HG03575 (cell line): ENCODE results near the gene GJB2.

Experiments used
- ATAC-seq: cut with Tn5 transposase; IDR thresholded peaks from one replicate; pipeline ENCODE4 v1.9.1; 2021; ENCODE audit not compliant: unreplicated experiment, insufficient number of reproducible peaks, low FRiP score; ENCODE audit errors: extremely low read depth

The GJB2 gene

DNA sequence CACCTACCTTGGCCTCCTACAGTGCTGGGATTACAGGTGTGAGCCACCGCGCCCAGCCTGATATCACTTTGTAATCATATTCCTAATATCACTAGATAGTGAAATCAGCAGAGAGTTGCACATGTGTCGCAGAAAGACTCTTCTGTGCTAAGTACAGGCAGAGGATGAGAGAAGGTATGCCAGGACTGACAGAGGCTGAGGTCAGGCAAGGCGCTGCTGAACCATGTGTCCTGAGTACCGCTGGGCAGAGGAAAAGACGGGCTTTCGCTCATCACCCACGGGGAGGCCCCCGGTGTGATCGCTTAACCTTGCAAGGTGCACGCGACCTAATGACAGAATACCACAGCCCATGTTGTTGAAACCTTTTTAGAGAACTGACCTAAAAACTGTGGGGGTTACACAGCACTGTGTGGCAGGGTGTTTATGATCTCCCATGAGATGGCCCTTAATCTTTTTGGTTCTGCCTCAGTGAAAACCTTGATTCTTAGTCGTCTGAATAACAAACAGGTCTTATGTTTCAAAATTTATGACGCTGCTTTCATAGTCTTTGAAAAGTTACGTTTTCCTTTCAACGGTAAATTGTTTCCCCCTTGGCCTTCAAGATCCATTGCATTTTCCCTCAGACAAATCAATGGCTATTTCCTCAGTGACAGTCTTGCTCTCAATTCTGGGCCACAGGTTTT is 44.1 kb downstream of the GJB2 start:
- ATAC-seq, result no peak

DNA sequence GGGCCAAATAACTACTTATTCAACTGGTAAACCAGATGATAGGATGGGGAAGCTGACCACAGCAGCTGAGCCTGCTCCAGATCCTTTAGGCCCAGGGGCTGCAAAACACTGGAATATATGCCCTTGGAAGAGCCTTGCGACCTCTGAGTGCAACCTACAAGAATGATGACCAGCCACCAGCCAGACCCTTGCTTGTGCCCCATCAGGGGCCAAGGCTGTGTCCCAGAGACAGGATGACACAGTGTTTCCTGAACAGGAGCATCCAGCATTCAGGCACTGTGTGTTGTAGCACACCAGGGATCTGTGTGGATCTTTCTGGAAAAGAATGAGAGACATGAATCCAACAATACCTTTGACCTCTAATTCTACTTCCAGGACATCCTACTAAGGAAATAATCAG is 46.4 kb downstream of the GJB2 start:
- no peak for ATAC-seq

DNA sequence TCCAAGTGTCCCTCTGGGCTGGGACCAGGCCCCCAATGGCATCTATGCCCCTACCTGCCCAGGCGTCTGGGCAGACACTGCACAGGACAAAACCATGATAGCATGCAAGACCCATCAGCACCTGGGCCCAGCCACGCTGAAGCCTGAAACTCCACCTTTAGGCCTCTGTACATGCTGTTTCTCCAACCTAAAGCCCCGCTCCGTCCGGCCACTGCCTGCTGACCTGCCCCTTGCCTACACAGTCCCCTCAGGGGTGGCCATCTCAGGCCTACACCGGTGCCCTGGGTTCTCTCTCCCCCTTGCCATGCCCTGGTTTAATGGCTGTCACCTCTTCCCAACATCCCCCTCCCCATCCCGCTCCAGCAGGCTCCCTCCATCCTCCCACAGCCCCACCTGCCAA is 47.2 kb downstream of the GJB2 start:
- no peak for ATAC-seq

DNA sequence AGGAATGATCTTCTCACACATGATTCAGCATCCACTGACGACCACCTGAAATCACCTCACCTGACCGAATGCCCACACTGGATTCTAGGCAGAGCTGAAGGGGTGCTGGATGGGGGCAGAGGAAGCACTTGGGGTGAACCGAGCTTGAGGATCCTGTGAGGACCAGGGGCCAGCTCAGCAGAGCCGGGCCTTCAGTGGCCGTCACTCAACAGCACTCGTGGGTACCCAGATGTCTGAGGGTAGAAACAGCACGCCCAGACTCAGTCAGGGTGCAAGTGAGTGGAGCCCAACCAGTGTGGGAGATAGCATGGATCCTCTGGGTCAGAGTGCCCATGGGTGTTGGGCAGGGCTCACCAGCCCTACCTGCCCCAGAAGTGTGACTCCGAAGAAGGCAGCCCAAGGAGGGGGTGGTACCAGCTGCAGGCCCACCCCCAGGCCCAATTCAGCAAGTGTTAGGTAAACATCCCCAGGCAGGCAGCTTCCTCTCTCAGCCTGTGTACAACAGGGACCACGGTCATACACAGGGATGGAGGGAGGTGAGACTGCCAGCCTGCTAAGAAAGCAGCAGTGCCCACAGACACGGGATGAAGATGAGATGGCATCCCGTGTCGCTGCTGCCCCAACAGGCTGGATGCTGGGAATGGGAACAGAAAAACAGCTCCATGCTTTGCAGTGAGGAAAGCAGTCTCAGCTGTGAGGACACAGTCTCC is 48.4 kb downstream of the GJB2 start:
- ATAC-seq, result no peak

DNA sequence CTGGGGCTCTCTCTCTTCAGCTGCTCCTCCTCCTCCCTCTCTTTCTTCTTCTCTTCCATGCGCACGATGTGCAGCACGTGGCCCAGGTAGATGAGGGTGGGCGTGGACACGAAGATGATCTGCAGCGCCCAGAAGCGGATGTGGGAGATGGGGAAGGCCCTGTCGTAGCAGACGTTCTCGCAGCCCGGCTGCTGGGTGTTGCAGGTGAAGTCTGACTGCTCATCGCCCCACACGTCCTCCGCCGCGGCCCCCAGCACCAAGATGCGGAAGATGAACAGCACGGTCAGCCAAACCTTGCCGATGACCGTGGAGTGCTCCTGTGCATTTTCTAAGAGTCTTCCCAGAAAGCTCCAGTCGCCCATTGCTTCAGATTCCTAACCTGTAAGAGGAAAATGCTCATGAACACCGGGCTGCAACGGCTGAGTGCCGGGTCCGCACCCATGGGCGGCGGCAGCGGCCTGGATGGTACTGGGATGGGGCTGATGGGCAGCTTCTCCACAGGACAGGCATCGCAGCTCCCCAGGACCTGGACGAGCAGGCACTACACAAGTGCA is 49.7 kb downstream of the GJB2 start:
- ATAC-seq, result no peak

DNA sequence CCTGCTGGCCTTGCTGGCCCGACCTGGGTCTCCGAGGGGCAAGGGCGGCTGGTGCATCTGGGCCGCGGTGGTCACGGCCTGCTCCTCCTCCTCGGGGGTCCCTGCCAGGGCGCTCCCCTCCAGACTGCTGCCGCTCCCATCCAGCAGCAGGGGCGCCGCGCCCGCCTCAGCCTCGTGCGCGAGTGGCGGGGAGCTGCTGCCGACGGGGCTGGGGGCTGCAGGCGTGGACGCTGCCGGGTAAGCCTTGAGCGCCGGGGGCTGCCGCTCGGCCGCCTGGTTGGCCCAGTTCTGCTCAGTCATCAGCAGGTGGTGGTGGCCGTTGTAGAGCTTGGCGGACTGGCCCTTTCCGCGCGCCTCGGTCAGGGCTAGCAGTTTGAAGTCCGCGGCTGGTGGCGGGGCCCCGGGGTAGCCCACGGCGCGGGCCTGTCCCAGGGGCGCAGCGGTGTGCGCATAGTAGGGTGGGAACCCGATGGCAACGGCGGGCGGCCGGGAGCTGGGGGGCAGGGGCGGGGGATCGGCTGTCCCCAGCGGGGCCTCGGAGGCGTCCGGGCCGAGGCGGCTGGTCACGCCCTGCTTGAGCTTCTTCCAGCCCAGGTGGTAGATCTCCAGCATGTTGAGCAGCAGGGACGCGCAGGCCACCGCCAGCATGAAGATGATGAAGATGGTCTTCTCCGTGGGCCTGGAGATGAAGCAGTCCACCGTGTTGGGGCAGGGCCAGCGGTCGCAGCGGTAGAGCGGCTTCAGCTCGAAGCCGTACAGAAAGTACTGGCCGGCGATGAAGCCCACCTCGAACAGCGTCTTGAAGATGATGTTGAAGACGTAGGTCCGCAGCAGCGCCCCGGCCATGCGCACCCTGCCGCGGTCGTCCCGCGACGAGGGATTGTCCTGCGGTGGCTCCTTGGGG is 50.5 kb downstream of the GJB2 start:
- ATAC-seq, result no peak

DNA sequence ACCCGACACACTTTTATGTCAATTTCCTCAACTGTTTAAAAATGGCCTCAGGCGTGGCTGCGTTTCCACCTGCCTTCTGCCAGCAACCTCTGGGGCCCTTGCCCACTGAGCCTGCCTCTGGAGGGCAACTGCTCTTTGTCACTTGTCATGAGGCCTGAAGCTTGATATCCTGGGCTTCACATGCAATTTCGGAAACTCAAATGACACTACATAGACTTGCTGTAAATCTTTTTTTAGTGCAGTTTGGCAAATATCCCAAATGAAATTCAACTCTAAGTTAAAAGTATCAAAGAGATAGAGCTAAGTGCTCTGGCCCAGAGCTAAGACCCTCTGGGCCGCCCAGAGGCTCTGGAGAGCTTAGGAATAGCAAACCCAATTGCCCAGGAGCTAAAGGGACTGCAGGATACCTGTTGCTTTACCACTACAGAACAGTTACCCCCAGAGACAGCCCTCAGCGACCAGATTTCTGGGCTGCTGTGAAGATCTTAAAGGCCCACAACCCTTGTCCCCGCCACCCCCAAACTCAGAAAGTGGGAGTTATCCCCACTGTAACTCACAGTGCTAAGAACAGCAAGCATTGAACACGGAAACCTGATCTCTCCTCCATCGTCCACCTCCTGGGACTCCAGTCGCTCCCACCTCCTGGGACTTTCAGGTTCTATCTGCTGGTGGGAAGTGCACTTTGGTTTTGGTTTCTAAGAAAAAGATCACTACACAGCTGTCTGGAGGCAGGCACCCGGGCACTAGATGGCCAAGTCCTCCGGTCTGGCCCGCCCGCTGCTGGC is 51.3 kb downstream of the GJB2 start:
- no peak for ATAC-seq

DNA sequence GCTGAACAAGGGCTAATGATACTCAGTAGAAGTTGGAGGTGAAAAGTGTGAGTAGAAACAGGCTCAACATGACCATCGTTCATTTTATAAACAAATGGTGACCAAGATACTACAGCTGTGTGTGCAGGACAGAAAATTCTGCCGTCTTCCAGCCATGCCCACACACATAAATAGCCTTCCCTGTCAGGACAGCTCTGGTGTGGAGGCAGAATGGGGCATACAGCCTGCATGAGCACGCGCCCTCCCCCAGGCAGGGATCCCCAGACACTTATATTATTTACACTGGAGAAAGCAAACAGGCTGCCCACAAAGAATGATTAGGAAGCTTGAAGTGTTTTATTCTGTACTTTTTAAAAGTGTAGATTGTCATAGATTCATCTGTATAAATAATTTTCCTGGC is 52.3 kb downstream of the GJB2 start:
- no peak for ATAC-seq

DNA sequence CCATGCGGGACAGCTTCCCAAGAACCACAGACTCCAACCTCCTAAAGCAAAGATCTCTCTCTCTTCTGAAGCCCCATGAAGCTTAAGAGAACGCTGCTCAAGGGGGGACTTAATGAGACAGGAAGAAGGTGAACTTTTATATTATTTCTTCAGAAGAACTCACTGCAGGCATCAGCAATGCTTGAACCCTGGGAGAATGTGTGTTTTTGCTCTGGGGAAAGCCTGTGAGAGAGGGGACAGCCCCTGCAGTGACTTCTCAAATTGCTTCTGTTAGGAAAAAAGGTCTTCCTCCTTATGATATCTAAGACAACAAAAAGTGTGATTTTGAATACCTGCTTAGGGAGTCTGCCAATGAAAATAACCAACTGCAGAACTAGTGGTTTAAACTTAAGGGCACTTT is 54.9 kb downstream of the GJB2 start:
- no peak for ATAC-seq
